CD4-positive, alpha-beta T cell (primary cell): Measurements from ENCODE around the gene DEPDC5. TPM values are rescaled to one million over a fixed set of nuclear protein-coding genes. Genes with fewer than 3 reads are reported as not detected.

Experiments used
- ATAC-seq: fragments of 200-7000 bp; cut with Tn5 transposase; one replicate; pipeline ENCODE4 v1.10.0; 2022; ENCODE audit warnings: mild to moderate bottlenecking; ENCODE audit not compliant: poor library complexity
- CTCF ChIA-PET: fragments of 350-600 bp; sonication (Branson Sonifier 250); formaldehyde crosslinking; loops from one replicate; lab custom pipeline; 2021; ENCODE audit warnings: antibody characterized with exemption, inconsistent platforms; lab: Charles Lee
- POLR2A ChIA-PET: fragments of 350-600 bp; sonication (Branson Sonifier 250); formaldehyde crosslinking; loops from one replicate; lab custom pipeline; 2021; ENCODE audit warnings: antibody characterized with exemption, inconsistent platforms; lab: Charles Lee
- DNase-seq, 14 experiments: peaks; one replicate each; pipeline ENCODE4 v3.0.0-alpha.2; 2013 to 2020; ENCODE audit warnings: mixed read lengths in 2 of 14
- H3K27ac ChIP-seq, 2 donors: one replicate each; pipeline versions ENCODE4 v1.5.1 to v1.7.0; 2013; ENCODE audit warnings: low read length in 2 of 2, low read depth in 1 of 2, mild to moderate bottlenecking in 1 of 2
- H3K27me3 ChIP-seq, 2 experiments: 1 replicate in 1 of 2; 2 replicates in 1 of 2; pipeline versions ENCODE4 v1.6.1 to v1.7.0; 2013; ENCODE audit warnings: low read length in 2 of 2, control low read depth in 1 of 2, mild to moderate bottlenecking in 1 of 2, moderate library complexity in 1 of 2; ENCODE audit not compliant: insufficient read depth in 2 of 2, control insufficient read depth in 1 of 2
- H3K36me3 ChIP-seq: one replicate; pipeline ENCODE4 v1.6.1; 2013; ENCODE audit warnings: low read length, control low read depth; ENCODE audit not compliant: insufficient read depth
- H3K4me1 ChIP-seq: one replicate; pipeline ENCODE4 v1.6.1; 2013; ENCODE audit warnings: low read length, control low read depth; ENCODE audit not compliant: insufficient read depth
- H3K4me3 ChIP-seq: one replicate; pipeline ENCODE4 v1.5.1; 2013; ENCODE audit warnings: mild to moderate bottlenecking, low read length, moderate library complexity
- H3K9me3 ChIP-seq, 2 experiments: 1 replicate in 1 of 2; 2 replicates in 1 of 2; pipeline versions ENCODE4 v1.6.1 to v1.7.0; 2013; ENCODE audit warnings: low read length in 2 of 2, mild to moderate bottlenecking in 2 of 2, control low read depth in 1 of 2, moderate library complexity in 1 of 2; ENCODE audit not compliant: control insufficient read depth in 1 of 2, insufficient read depth in 1 of 2
- H3K27ac Mint-ChIP-seq: one replicate; pipeline ENCODE4 v1.8.0; 2020; ENCODE audit warnings: mixed read lengths
- H3K27me3 Mint-ChIP-seq: one replicate; pipeline ENCODE4 v1.8.0; 2021; ENCODE audit warnings: mixed read lengths
- H3K36me3 Mint-ChIP-seq: one replicate; pipeline ENCODE4 v1.8.0; 2021; ENCODE audit warnings: low read depth, mixed read lengths
- H3K4me1 Mint-ChIP-seq: one replicate; pipeline ENCODE4 v1.8.0; 2021; ENCODE audit warnings: low read depth, mixed read lengths
- H3K4me3 Mint-ChIP-seq: one replicate; pipeline ENCODE4 v1.8.0; 2020; ENCODE audit warnings: mild to moderate bottlenecking, mixed read lengths
- H3K9me3 Mint-ChIP-seq: one replicate; pipeline ENCODE4 v1.8.0; 2020; ENCODE audit warnings: mixed read lengths
- intact Hi-C, 2 experiments: fragments of 100-400 bp; cut with DNase I in 1 of 2; cut with micrococcal nuclease in 1 of 2; formaldehyde crosslinking; loops; one replicate each; pipeline versions ENCODE4 v1.15.1 to v1.9.0; 2023 to 2025; cut with DNase I, micrococcal nuclease
- total RNA-seq, 174 experiments: library from RNA in 2 of 174; stranded (reverse) in 2 of 174; gene quantifications; one replicate each; pipeline ENCODE4 v1.2.3 and lab custom pipeline; 2021 to 2026
- TF ChIP-seq, protein P1 (sequence below): fragments of 200-600 bp; IDR thresholded peaks from one replicate; pipeline ENCODE4 v1.8.0; 2022; ENCODE audit warnings: antibody characterized with exemption, mild to moderate bottlenecking

Gene DEPDC5
- total RNA-seq, 2 experiments from 2014 or later, result 32.9 to 36.6 TPM

DNA sequence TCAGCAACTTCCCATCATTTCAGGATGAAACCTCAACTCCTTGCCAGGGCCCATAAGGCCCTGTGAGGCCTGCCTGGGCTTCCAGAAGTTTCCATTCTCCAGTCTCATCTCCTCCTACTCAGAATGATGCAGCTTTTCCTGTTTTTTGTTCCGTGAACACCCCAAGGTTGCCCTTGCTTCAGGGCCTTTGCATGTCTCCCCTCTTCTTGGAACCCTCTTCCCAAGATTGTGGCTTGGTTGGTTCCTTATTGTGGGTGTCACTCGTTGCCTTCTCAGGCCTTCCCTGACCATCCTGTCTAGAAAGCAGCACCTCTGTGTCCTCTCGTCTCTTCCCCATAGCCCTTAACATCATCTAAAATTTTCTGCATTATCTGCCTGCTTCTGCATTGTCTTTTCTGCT, 167.3 kb downstream of the DEPDC5 start:
- no peaks in the 10 kb centered on the region for H3K36me3 Mint-ChIP-seq
- no peaks in the 10 kb centered on the region for H3K9me3 Mint-ChIP-seq
- intact Hi-C loops, result no loop called here
- DNase-seq, result no peak
- TF ChIP-seq, protein P1, sequence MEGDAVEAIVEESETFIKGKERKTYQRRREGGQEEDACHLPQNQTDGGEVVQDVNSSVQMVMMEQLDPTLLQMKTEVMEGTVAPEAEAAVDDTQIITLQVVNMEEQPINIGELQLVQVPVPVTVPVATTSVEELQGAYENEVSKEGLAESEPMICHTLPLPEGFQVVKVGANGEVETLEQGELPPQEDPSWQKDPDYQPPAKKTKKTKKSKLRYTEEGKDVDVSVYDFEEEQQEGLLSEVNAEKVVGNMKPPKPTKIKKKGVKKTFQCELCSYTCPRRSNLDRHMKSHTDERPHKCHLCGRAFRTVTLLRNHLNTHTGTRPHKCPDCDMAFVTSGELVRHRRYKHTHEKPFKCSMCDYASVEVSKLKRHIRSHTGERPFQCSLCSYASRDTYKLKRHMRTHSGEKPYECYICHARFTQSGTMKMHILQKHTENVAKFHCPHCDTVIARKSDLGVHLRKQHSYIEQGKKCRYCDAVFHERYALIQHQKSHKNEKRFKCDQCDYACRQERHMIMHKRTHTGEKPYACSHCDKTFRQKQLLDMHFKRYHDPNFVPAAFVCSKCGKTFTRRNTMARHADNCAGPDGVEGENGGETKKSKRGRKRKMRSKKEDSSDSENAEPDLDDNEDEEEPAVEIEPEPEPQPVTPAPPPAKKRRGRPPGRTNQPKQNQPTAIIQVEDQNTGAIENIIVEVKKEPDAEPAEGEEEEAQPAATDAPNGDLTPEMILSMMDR, result no peak
- Histone ChIP-seq H3K27ac (no peak overlapping the region), H3K27me3 (peaks cover 0 to 3% of the 10 kb centered on the region in 2 experiments), H3K4me3 (no peak overlapping the region), H3K9me3 (no peaks in the 10 kb centered on the region), H3K4me1 (peaks cover 6% of the 10 kb centered on the region), H3K36me3 (no peaks in the 10 kb centered on the region)
- no peak overlapping the region for H3K4me3 Mint-ChIP-seq
- peaks cover 12% of the 10 kb centered on the region for H3K27me3 Mint-ChIP-seq
- no peak for ATAC-seq
- CTCF ChIA-PET, result no interaction called here
- POLR2A ChIA-PET, result no interaction called here
- no peaks in the 10 kb centered on the region for H3K4me1 Mint-ChIP-seq
- no peak overlapping the region for H3K27ac Mint-ChIP-seq

DNA sequence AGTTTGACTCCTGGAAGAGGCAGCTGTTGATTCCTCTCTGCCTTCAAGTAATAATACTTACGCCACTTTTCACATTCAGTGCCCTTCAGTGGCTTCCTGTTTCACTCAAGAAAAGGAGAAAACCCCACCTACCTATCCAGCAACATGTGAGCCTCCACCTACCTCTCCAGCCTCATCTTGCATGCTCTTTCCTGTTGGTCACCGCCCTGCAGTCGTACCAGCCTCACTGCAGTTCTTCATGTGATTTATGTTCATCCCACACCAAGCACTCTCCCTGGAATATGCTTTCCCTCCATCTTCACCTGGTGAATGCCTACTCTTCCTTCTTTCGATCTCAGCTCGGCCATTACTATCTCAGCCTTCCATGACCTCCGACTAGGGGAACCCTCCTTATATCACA, 168.7 kb downstream of the DEPDC5 start:
- Mint-ChIP-seq H3K4me1 (no peaks in the 10 kb centered on the region), H3K9me3 (no peaks in the 10 kb centered on the region), H3K27me3 (peaks cover 12% of the 10 kb centered on the region), H3K27ac (no peak overlapping the region), H3K36me3 (no peaks in the 10 kb centered on the region), H3K4me3 (no peak overlapping the region)
- Histone ChIP-seq H3K4me1 (peaks cover 2% of the 10 kb centered on the region), H3K4me3 (no peak overlapping the region), H3K36me3 (no peaks in the 10 kb centered on the region), H3K9me3 (no peaks in the 10 kb centered on the region), H3K27ac (no peak overlapping the region), H3K27me3 (peaks cover 0 to 3% of the 10 kb centered on the region in 2 experiments)
- ChIA-PET CTCF (no interaction called here), POLR2A (no interaction called here)
- DNase-seq (no peak), ATAC-seq (no peak)
- TF ChIP-seq, protein P1, result no peak
- intact Hi-C loops, result no loop called here

DNA sequence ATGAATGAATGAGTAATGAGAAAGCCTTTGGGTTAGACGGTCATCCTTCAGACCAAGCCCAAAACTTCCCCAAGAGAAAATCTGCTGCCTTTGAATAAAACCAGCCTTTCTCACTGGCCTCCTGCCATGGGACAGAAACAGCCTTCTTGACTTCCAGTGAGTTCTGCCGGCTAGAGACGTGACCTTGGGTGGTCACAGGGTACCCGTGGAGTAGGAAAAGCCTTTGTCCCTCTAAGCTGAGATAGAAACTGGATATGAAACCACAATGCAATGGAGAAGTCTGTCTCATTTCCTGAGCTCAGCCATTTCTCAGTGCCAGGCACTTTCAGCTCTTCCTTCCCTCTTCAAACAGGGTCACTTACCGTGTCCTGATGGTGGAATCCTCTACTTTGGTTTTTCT, 169.3 kb downstream of the DEPDC5 start:
- Histone ChIP-seq H3K27ac (no peak overlapping the region), H3K9me3 (no peaks in the 10 kb centered on the region), H3K36me3 (no peaks in the 10 kb centered on the region), H3K4me1 (no peaks in the 10 kb centered on the region), H3K27me3 (peaks cover 0 to 6% of the 10 kb centered on the region in 2 experiments), H3K4me3 (no peak overlapping the region)
- no peaks in the 10 kb centered on the region for H3K9me3 Mint-ChIP-seq
- ChIA-PET POLR2A (no interaction called here), CTCF (no interaction called here)
- TF ChIP-seq, protein P1, result no peak
- no peaks in the 10 kb centered on the region for H3K36me3 Mint-ChIP-seq
- intact Hi-C loops, result no loop called here
- no peaks in the 10 kb centered on the region for H3K4me1 Mint-ChIP-seq
- H3K27me3 Mint-ChIP-seq, result peaks cover 15% of the 10 kb centered on the region
- H3K4me3 Mint-ChIP-seq, result no peak overlapping the region
- H3K27ac Mint-ChIP-seq, result no peak overlapping the region
- DNase-seq (peak in 2 of 14 experiments; percentile 23 to 24), ATAC-seq (no peak)
